GM11168 (cell line): Measurements from ENCODE around the gene EHD1.

Experiments used
- in situ Hi-C: fragments of 300-500 bp; cut with MboI; formaldehyde crosslinking; loops from one replicate; pipeline ENCODE4 v1.12.0; 2022; ENCODE audit warnings: low sequenced_read_pairs; ENCODE audit not compliant: unreplicated experiment

The EHD1 gene

GRCh38 chr11:64892411-64892831 is 14.0 kb upstream of the EHD1 start:
- in situ Hi-C loops: loop anchor here (5.0 kb wide), 1 partner anchor 45 kb away; no protein-coding TSS in a partner anchor

- in situ Hi-C loops: loop anchor here (5.0 kb wide), 1 partner anchor 45 kb away; no protein-coding TSS in a partner anchor
These were observed 13.5 kb upstream of the EHD1 start for GRCh38 chr11:64891880-64892279.

- in situ Hi-C loops: loop anchor here (5.0 kb wide), 1 partner anchor 44 kb away; no protein-coding TSS in a partner anchor
These were observed 12.9 kb upstream of the EHD1 start for GRCh38 chr11:64891215-64891848.

- in situ Hi-C loops: loop anchor here (5.0 kb wide), 1 partner anchor 43 kb away; no protein-coding TSS in a partner anchor
These were observed 12.1 kb upstream of the EHD1 start for GRCh38 chr11:64890522-64890939.

- in situ Hi-C loops: no loop called here
These were observed 10.5 kb upstream of the EHD1 start for GRCh38 chr11:64888729-64889511.

GRCh38 chr11:64888406-64888728 is 9.9 kb upstream of the EHD1 start:
- in situ Hi-C loops: no loop called here

GRCh38 chr11:64887757-64888405 is 9.5 kb upstream of the EHD1 start:
- in situ Hi-C loops: no loop called here

GRCh38 chr11:64887234-64887756 is 8.9 kb upstream of the EHD1 start:
- in situ Hi-C loops: no loop called here

GRCh38 chr11:64885367-64886286 is 7.2 kb upstream of the EHD1 start:
- in situ Hi-C loops: no loop called here

GRCh38 chr11:64884019-64884418 is 5.6 kb upstream of the EHD1 start:
- in situ Hi-C loops: no loop called here

- in situ Hi-C loops: no loop called here
These were observed 5.2 kb upstream of the EHD1 start for GRCh38 chr11:64883575-64883974.

- in situ Hi-C loops: no loop called here
These were observed 3.8 kb upstream of the EHD1 start for GRCh38 chr11:64882243-64882642.

- in situ Hi-C loops: no loop called here
These were observed 3.1 kb upstream of the EHD1 start for GRCh38 chr11:64881476-64881875.

GRCh38 chr11:64880240-64881001 is 2.0 kb upstream of the EHD1 start:
- in situ Hi-C loops: no loop called here

GRCh38 chr11:64879244-64879900 is 951 bp upstream of the EHD1 start:
- in situ Hi-C loops: no loop called here

- in situ Hi-C loops: no loop called here
These were observed 263 bp downstream of the EHD1 start for GRCh38 chr11:64878223-64878493.

- in situ Hi-C loops: no loop called here
These were observed 815 bp downstream of the EHD1 start for GRCh38 chr11:64877390-64878222.

GRCh38 chr11:64876835-64877341 is 1.5 kb downstream of the EHD1 start:
- in situ Hi-C loops: no loop called here
